ENCODE results near the gene TXNRD1.

Gene TXNRD1

DNA sequence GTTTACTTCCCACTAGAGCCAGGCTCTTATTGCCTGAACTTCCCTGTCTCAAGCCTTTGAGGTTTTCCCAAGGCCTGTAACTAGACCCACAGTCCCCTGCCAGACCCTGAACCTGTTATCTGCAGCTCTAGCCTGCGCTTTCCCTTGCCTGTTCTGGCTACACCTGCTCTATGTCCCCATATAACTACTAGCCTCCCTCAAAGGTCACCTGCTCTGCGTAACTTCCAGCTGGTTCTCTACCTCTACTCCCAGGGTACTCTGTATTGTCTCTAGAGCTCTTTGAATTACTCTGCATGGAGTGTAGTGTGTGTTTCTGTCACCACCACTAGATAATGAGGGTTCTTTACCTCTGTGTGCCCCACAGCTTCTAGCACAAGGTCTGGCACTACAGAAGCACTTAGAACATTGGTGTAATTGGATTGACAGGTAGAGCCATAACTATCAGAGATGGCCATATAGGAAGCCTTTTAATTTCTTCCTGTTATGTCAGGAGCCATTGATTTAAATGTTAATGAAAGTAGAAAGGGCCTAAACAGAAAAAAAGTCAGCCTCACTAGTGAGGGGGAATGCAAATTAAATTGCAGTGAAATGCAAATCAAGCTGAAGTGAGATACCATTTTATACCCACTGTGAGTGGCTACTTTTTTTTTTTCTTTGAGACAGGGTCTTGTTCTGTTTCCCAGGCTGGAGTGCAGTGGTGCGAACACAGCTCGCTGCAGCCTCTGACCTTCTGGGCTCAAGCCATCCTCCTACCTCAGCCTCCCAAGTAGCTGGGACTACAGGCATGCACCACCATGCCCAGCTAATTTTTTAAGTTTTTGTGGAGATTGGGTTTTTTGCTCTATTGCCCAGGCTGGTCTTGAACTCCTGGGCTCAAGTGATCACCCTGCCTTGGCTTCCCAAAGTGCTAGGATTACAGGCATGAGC lies 135.7 kb downstream of the TXNRD1 start:
- H3K9me3 ChIP-seq (ENCODE audit: control extremely low read depth in 1 of 5, control insufficient read depth in 4 of 5, insufficient read depth in 2 of 5, low read depth in 1 of 5, low read length in 4 of 5) = no peaks in the 10 kb centered on the region
- CTCF ChIA-PET = interaction anchor here (1.0 to 1.6 kb wide), 3 partner anchors 7 to 16 kb away, joined by 3 to 4 read pairs (median 4); no protein-coding TSS in a partner anchor
- peaks cover 41 to 61% (median 46%) of the 10 kb centered on the region in 4 experiments for H3K36me3 ChIP-seq (ENCODE audit: control insufficient read depth in 4 of 4, insufficient read depth in 4 of 4, low read length in 3 of 4)
- no peaks in the 10 kb centered on the region for H3K4me1 ChIP-seq (ENCODE audit: control extremely low read depth in 1 of 4, control insufficient read depth in 4 of 4, insufficient read depth in 4 of 4, low read length in 3 of 4)
- H3K27ac ChIP-seq (ENCODE audit: insufficient read depth in 1 of 2, low read depth in 1 of 2, low read length in 2 of 2, poor library complexity in 1 of 2, severe bottlenecking in 2 of 2) = no peak overlapping the region
- DNase-seq = no peak
- WGBS (ENCODE audit: insufficient coverage) = 100% methylated on average over 3 of the region's 4 CpGs
- H3K4me3 ChIP-seq (ENCODE audit: control insufficient read depth in 1 of 7, extremely low read depth in 1 of 7, insufficient read depth in 4 of 7, low read depth in 2 of 7, low read length in 6 of 7) = no peak overlapping the region
- H3K27me3 ChIP-seq (replicated peaks in 2 of 5; ENCODE audit: control insufficient read depth in 4 of 5, insufficient read depth in 5 of 5, low read length in 4 of 5) = no peaks in the 10 kb centered on the region
- POLR2A ChIA-PET = interaction anchor here (0.6 kb wide), 1 partner anchor 198 kb away, joined by 4 read pairs; no protein-coding TSS in a partner anchor

DNA sequence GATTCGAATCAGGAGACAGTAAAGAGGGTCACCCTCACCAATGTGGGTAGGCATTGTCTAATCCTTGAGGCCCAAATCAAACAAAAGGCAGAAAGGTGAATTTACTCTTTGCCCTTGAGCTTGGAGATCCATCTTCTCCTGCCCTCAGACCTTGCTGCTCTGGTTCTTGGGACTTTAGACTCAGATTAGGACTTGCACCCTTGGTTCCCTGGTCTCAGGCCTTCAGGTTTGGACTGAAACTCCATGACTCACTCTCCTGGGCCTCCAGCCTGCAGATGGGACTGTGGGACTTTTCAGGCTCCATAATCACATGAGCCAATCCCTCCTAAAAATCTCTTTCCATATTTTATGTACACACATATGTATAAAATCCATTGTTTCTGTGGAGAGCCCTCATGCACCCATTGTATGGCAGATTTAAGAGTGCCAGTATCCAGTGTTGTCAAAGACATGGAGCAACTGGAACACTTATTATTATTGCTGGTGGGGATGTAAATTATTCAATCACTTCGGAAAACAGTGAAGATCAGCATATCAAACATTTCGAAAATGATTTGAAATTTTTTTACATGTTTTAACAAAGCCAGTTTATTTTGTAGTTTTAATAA lies 136.6 kb downstream of the TXNRD1 start:
- no peak for DNase-seq
- no peaks in the 10 kb centered on the region for H3K4me1 ChIP-seq (ENCODE audit: control extremely low read depth in 1 of 4, control insufficient read depth in 4 of 4, insufficient read depth in 4 of 4, low read length in 3 of 4)
- H3K4me3 ChIP-seq (ENCODE audit: control insufficient read depth in 1 of 7, extremely low read depth in 1 of 7, insufficient read depth in 4 of 7, low read depth in 2 of 7, low read length in 6 of 7) = no peak overlapping the region
- 100% methylated on average over 1 of the region's 3 CpGs for WGBS (ENCODE audit: insufficient coverage)
- H3K9me3 ChIP-seq (ENCODE audit: control extremely low read depth in 1 of 5, control insufficient read depth in 4 of 5, insufficient read depth in 2 of 5, low read depth in 1 of 5, low read length in 4 of 5) = no peaks in the 10 kb centered on the region
- ChIA-PET CTCF (interaction anchor here (1.5 kb wide), 1 partner anchor 17 kb away, joined by 3 read pairs; no protein-coding TSS in a partner anchor), POLR2A (no interaction called here)
- no peak overlapping the region for H3K27ac ChIP-seq (ENCODE audit: insufficient read depth in 1 of 2, low read depth in 1 of 2, low read length in 2 of 2, poor library complexity in 1 of 2, severe bottlenecking in 2 of 2)
- H3K27me3 ChIP-seq (replicated peaks in 2 of 5; ENCODE audit: control insufficient read depth in 4 of 5, insufficient read depth in 5 of 5, low read length in 4 of 5) = no peaks in the 10 kb centered on the region
- peaks cover 40 to 58% (median 44%) of the 10 kb centered on the region in 4 experiments for H3K36me3 ChIP-seq (ENCODE audit: control insufficient read depth in 4 of 4, insufficient read depth in 4 of 4, low read length in 3 of 4)

- Histone ChIP-seq H3K9me3 (ENCODE audit: control extremely low read depth in 1 of 5, control insufficient read depth in 4 of 5, insufficient read depth in 2 of 5, low read depth in 1 of 5, low read length in 4 of 5) (no peaks in the 10 kb centered on the region), H3K27me3 (replicated peaks in 2 of 5; ENCODE audit: control insufficient read depth in 4 of 5, insufficient read depth in 5 of 5, low read length in 4 of 5) (no peaks in the 10 kb centered on the region), H3K4me1 (ENCODE audit: control extremely low read depth in 1 of 4, control insufficient read depth in 4 of 4, insufficient read depth in 4 of 4, low read length in 3 of 4) (no peaks in the 10 kb centered on the region), H3K4me3 (ENCODE audit: control insufficient read depth in 1 of 7, extremely low read depth in 1 of 7, insufficient read depth in 4 of 7, low read depth in 2 of 7, low read length in 6 of 7) (no peak overlapping the region), H3K36me3 (ENCODE audit: control insufficient read depth in 4 of 4, insufficient read depth in 4 of 4, low read length in 3 of 4) (peaks cover 33 to 48% (median 36%) of the 10 kb centered on the region in 4 experiments), H3K27ac (ENCODE audit: insufficient read depth in 1 of 2, low read depth in 1 of 2, low read length in 2 of 2, poor library complexity in 1 of 2, severe bottlenecking in 2 of 2) (no peak overlapping the region)
- ChIA-PET POLR2A (no interaction called here), CTCF (interaction anchor here (1.5 kb wide), 1 partner anchor 18 kb away, joined by 3 read pairs; no protein-coding TSS in a partner anchor)
- 98% methylated on average over 14 of the region's 17 CpGs for WGBS (ENCODE audit: insufficient coverage)
- DNase-seq = no peak
These were observed 137.7 kb downstream of the TXNRD1 start for GRCh38 chr12:104353012-104353981.

- Histone ChIP-seq H3K27ac (ENCODE audit: insufficient read depth in 1 of 2, low read depth in 1 of 2, low read length in 2 of 2, poor library complexity in 1 of 2, severe bottlenecking in 2 of 2) (no peak overlapping the region), H3K4me1 (ENCODE audit: control extremely low read depth in 1 of 4, control insufficient read depth in 4 of 4, insufficient read depth in 4 of 4, low read length in 3 of 4) (no peaks in the 10 kb centered on the region), H3K4me3 (ENCODE audit: control insufficient read depth in 1 of 7, extremely low read depth in 1 of 7, insufficient read depth in 4 of 7, low read depth in 2 of 7, low read length in 6 of 7) (no peak overlapping the region), H3K36me3 (ENCODE audit: control insufficient read depth in 4 of 4, insufficient read depth in 4 of 4, low read length in 3 of 4) (peaks cover 24 to 38% (median 29%) of the 10 kb centered on the region in 4 experiments), H3K27me3 (replicated peaks in 2 of 5; ENCODE audit: control insufficient read depth in 4 of 5, insufficient read depth in 5 of 5, low read length in 4 of 5) (no peaks in the 10 kb centered on the region), H3K9me3 (ENCODE audit: control extremely low read depth in 1 of 5, control insufficient read depth in 4 of 5, insufficient read depth in 2 of 5, low read depth in 1 of 5, low read length in 4 of 5) (no peaks in the 10 kb centered on the region)
- ChIA-PET CTCF (no interaction called here), POLR2A (no interaction called here)
- no peak for DNase-seq
- WGBS (ENCODE audit: insufficient coverage) = 92% methylated on average over 4 of the region's 6 CpGs
These were observed 138.7 kb downstream of the TXNRD1 start for GRCh38 chr12:104354167-104354867.

GRCh38 chr12:104354868-104355570 lies 139.4 kb downstream of the TXNRD1 start:
- 90% methylated on average over 5 of the region's 7 CpGs for WGBS (ENCODE audit: insufficient coverage)
- CTCF ChIA-PET = no interaction called here

DNA sequence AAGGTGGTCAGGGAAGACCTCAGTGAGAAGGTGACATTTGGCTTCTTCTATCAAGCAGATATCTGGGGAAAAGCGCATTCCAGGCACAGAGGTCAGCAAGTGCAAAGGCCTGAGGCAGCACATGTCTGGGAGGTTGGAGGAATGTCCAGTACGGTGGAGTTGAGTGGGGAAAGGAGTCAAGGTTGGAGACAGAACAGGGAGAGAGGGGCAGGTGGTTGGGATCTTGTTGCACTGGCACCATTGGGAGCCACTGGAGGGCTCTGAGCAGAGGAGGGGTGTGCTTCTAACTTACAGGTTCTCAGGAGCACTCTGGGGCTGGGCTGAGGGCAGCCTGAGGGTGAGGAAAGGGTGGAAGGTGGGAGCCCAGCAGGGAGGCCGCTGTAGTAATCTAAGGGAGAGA lies 140.1 kb downstream of the TXNRD1 start:
- POLR2A ChIA-PET = no interaction called here
- Histone ChIP-seq H3K4me3 (ENCODE audit: control insufficient read depth in 1 of 7, extremely low read depth in 1 of 7, insufficient read depth in 4 of 7, low read depth in 2 of 7, low read length in 6 of 7) (no peak overlapping the region), H3K9me3 (ENCODE audit: control extremely low read depth in 1 of 5, control insufficient read depth in 4 of 5, insufficient read depth in 2 of 5, low read depth in 1 of 5, low read length in 4 of 5) (peaks cover 0 to 4% (median 0%) of the 10 kb centered on the region in 5 experiments), H3K27ac (ENCODE audit: insufficient read depth in 1 of 2, low read depth in 1 of 2, low read length in 2 of 2, poor library complexity in 1 of 2, severe bottlenecking in 2 of 2) (no peak overlapping the region), H3K4me1 (ENCODE audit: control extremely low read depth in 1 of 4, control insufficient read depth in 4 of 4, insufficient read depth in 4 of 4, low read length in 3 of 4) (no peaks in the 10 kb centered on the region), H3K36me3 (ENCODE audit: control insufficient read depth in 4 of 4, insufficient read depth in 4 of 4, low read length in 3 of 4) (peaks cover 14 to 25% (median 17%) of the 10 kb centered on the region in 4 experiments), H3K27me3 (replicated peaks in 2 of 5; ENCODE audit: control insufficient read depth in 4 of 5, insufficient read depth in 5 of 5, low read length in 4 of 5) (no peaks in the 10 kb centered on the region)
- CTCF ChIA-PET = no interaction called here
- DNase-seq = no peak
- WGBS (ENCODE audit: insufficient coverage) = 94% methylated on average over 2 of the region's 3 CpGs

More at GRCh38 chr12:104354868-104355570, 139.4 kb downstream of the TXNRD1 start:
- POLR2A ChIA-PET = no interaction called here
- H3K4me3 ChIP-seq (ENCODE audit: control insufficient read depth in 1 of 7, extremely low read depth in 1 of 7, insufficient read depth in 4 of 7, low read depth in 2 of 7, low read length in 6 of 7) = no peak overlapping the region
- H3K36me3 ChIP-seq (ENCODE audit: control insufficient read depth in 4 of 4, insufficient read depth in 4 of 4, low read length in 3 of 4) = peaks cover 20 to 31% (median 22%) of the 10 kb centered on the region in 4 experiments
- H3K9me3 ChIP-seq (ENCODE audit: control extremely low read depth in 1 of 5, control insufficient read depth in 4 of 5, insufficient read depth in 2 of 5, low read depth in 1 of 5, low read length in 4 of 5) = peaks cover 0 to 2% (median 0%) of the 10 kb centered on the region in 5 experiments
- no peaks in the 10 kb centered on the region for H3K27me3 ChIP-seq (replicated peaks in 2 of 5; ENCODE audit: control insufficient read depth in 4 of 5, insufficient read depth in 5 of 5, low read length in 4 of 5)
- no peaks in the 10 kb centered on the region for H3K4me1 ChIP-seq (ENCODE audit: control extremely low read depth in 1 of 4, control insufficient read depth in 4 of 4, insufficient read depth in 4 of 4, low read length in 3 of 4)
- no peak overlapping the region for H3K27ac ChIP-seq (ENCODE audit: insufficient read depth in 1 of 2, low read depth in 1 of 2, low read length in 2 of 2, poor library complexity in 1 of 2, severe bottlenecking in 2 of 2)
- no peak for DNase-seq
